ENCODE data around the gene ZNF565. TPM values are rescaled to one million over a fixed set of nuclear protein-coding genes. Genes with fewer than 3 reads are reported as not detected.

Gene ZNF565
- total and polyA plus RNA-seq, 2 of the 13 experiments (the other 11 are each of a cell fraction or from before 2014, with no cell fraction given), result 1.8 to 5.2 TPM

- TF ChIP-seq, protein P1, sequence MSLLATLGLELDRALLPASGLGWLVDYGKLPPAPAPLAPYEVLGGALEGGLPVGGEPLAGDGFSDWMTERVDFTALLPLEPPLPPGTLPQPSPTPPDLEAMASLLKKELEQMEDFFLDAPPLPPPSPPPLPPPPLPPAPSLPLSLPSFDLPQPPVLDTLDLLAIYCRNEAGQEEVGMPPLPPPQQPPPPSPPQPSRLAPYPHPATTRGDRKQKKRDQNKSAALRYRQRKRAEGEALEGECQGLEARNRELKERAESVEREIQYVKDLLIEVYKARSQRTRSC (CRISPR knock-in tag; IDR thresholded peaks at IDR 0.05; ENCODE audit: low read depth), result no peak
- no peak for TF ChIP-seq EZH2 (conservative IDR thresholded peaks at IDR 0.05; ENCODE audit: low read depth, low read length)
- peak; percentile 98 for TF ChIP-seq ZFY (CRISPR knock-in tag; IDR thresholded peaks at IDR 0.05)
- no peak for TF ChIP-seq HHEX (CRISPR knock-in tag; IDR thresholded peaks at IDR 0.05)
- no peak for TF ChIP-seq MAFK (conservative IDR thresholded peaks at IDR 0.05 in 1 of 2, IDR thresholded peaks at IDR 0.05 in 1 of 2; ENCODE audit: low read length in 2 of 2)
- TF ChIP-seq ZNF567 (CRISPR knock-in tag; IDR thresholded peaks at IDR 0.05; ENCODE audit: borderline replicate concordance), result no peak; the same call in 1 of the 2 replicates
- no peak for TF ChIP-seq MAZ (IDR thresholded peaks at IDR 0.05; ENCODE audit: borderline replicate concordance, low read depth, low read length)
- peak; percentile 31; the same call in 1 of the 2 replicates for TF ChIP-seq MAZ (CRISPR knock-in tag; IDR thresholded peaks at IDR 0.05; ENCODE audit: low read depth)
- 0 out of 2 replicates have a peak, but pooled peaks have one; percentile 54 for TF ChIP-seq CAMTA2 (CRISPR knock-in tag; IDR thresholded peaks at IDR 0.05; ENCODE audit: borderline replicate concordance)
- TF ChIP-seq, protein P2, sequence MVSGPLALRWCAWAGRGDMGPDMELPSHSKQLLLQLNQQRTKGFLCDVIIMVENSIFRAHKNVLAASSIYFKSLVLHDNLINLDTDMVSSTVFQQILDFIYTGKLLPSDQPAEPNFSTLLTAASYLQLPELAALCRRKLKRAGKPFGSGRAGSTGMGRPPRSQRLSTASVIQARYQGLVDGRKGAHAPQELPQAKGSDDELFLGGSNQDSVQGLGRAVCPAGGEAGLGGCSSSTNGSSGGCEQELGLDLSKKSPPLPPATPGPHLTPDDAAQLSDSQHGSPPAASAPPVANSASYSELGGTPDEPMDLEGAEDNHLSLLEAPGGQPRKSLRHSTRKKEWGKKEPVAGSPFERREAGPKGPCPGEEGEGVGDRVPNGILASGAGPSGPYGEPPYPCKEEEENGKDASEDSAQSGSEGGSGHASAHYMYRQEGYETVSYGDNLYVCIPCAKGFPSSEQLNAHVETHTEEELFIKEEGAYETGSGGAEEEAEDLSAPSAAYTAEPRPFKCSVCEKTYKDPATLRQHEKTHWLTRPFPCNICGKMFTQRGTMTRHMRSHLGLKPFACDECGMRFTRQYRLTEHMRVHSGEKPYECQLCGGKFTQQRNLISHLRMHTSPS (CRISPR knock-in tag; IDR thresholded peaks at IDR 0.05; ENCODE audit: low read depth), result peak; percentile 10; the same call in 1 of the 2 replicates
- TF ChIP-seq, protein P3, sequence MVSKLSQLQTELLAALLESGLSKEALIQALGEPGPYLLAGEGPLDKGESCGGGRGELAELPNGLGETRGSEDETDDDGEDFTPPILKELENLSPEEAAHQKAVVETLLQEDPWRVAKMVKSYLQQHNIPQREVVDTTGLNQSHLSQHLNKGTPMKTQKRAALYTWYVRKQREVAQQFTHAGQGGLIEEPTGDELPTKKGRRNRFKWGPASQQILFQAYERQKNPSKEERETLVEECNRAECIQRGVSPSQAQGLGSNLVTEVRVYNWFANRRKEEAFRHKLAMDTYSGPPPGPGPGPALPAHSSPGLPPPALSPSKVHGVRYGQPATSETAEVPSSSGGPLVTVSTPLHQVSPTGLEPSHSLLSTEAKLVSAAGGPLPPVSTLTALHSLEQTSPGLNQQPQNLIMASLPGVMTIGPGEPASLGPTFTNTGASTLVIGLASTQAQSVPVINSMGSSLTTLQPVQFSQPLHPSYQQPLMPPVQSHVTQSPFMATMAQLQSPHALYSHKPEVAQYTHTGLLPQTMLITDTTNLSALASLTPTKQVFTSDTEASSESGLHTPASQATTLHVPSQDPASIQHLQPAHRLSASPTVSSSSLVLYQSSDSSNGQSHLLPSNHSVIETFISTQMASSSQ (IDR thresholded peaks at IDR 0.05; ENCODE audit: low read depth), result no peak; the same call in 1 of the 2 replicates
- TF ChIP-seq, protein P3 (CRISPR knock-in tag; IDR thresholded peaks at IDR 0.05; ENCODE audit: borderline replicate concordance), result peak; percentile 29; the same call in 1 of the 2 replicates
- peak; percentile 91; the same call in 1 of the 2 replicates for TF ChIP-seq ZNF350 (CRISPR knock-in tag; IDR thresholded peaks at IDR 0.05; ENCODE audit: borderline replicate concordance, low read depth)
- no peak for TF ChIP-seq KAT7 (CRISPR knock-in tag; IDR thresholded peaks at IDR 0.05; ENCODE audit: borderline replicate concordance)
- TF ChIP-seq, protein P4, sequence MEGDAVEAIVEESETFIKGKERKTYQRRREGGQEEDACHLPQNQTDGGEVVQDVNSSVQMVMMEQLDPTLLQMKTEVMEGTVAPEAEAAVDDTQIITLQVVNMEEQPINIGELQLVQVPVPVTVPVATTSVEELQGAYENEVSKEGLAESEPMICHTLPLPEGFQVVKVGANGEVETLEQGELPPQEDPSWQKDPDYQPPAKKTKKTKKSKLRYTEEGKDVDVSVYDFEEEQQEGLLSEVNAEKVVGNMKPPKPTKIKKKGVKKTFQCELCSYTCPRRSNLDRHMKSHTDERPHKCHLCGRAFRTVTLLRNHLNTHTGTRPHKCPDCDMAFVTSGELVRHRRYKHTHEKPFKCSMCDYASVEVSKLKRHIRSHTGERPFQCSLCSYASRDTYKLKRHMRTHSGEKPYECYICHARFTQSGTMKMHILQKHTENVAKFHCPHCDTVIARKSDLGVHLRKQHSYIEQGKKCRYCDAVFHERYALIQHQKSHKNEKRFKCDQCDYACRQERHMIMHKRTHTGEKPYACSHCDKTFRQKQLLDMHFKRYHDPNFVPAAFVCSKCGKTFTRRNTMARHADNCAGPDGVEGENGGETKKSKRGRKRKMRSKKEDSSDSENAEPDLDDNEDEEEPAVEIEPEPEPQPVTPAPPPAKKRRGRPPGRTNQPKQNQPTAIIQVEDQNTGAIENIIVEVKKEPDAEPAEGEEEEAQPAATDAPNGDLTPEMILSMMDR (CRISPR knock-in tag; IDR thresholded peaks at IDR 0.05), result peak; percentile 4; the same call in 1 of the 2 replicates
- TF ChIP-seq, protein P5, sequence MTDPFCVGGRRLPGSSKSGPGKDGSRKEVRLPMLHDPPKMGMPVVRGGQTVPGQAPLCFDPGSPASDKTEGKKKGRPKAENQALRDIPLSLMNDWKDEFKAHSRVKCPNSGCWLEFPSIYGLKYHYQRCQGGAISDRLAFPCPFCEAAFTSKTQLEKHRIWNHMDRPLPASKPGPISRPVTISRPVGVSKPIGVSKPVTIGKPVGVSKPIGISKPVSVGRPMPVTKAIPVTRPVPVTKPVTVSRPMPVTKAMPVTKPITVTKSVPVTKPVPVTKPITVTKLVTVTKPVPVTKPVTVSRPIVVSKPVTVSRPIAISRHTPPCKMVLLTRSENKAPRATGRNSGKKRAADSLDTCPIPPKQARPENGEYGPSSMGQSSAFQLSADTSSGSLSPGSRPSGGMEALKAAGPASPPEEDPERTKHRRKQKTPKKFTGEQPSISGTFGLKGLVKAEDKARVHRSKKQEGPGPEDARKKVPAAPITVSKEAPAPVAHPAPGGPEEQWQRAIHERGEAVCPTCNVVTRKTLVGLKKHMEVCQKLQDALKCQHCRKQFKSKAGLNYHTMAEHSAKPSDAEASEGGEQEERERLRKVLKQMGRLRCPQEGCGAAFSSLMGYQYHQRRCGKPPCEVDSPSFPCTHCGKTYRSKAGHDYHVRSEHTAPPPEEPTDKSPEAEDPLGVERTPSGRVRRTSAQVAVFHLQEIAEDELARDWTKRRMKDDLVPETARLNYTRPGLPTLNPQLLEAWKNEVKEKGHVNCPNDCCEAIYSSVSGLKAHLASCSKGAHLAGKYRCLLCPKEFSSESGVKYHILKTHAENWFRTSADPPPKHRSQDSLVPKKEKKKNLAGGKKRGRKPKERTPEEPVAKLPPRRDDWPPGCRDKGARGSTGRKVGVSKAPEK (CRISPR knock-in tag; IDR thresholded peaks at IDR 0.05; ENCODE audit: borderline replicate concordance), result no peak
Measured at GRCh38 chr19:36214386-36215275, at the start of gene ZNF565, which contains the start of gene ZNF146 (continued).

Measured in HepG2 (cell line).